HG03280 (cell line): Measurements from ENCODE around the gene CXCR5.

ENCODE experiments used
- ATAC-seq: cut with Tn5 transposase; IDR thresholded peaks from one replicate; pipeline ENCODE4 v1.9.1; 2021; ENCODE audit warnings: mild to moderate bottlenecking, moderate library complexity; ENCODE audit not compliant: unreplicated experiment

Gene CXCR5

DNA sequence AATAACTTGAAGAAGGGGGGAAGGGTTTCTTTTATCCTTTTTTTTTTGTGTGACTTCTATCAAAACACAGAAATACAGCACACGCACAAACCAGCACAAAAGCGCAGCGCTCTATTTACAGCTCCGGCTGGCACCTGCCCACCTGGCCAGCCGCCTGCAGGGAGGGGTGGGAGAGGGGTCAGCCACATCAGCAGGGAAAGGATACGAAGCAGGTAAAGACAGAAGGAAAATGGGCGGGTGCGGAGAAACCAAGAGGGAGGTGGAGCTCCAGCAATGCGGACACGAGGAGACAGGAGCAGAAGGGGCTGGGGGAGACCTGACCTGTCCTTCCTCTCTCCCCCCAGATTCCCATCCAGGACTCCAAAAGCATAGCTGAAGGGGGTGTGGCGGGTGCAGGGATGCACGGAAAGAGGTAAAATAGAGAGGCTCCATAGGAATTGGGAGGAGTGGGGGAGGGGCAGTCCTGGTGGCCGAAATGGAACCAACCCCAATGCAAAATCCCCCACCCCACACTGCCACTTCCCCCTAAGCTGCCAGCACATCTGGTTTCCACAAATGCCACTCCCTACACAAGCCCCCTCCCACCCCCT, 14.1 kb downstream of the CXCR5 start:
- ATAC-seq: no peak

DNA sequence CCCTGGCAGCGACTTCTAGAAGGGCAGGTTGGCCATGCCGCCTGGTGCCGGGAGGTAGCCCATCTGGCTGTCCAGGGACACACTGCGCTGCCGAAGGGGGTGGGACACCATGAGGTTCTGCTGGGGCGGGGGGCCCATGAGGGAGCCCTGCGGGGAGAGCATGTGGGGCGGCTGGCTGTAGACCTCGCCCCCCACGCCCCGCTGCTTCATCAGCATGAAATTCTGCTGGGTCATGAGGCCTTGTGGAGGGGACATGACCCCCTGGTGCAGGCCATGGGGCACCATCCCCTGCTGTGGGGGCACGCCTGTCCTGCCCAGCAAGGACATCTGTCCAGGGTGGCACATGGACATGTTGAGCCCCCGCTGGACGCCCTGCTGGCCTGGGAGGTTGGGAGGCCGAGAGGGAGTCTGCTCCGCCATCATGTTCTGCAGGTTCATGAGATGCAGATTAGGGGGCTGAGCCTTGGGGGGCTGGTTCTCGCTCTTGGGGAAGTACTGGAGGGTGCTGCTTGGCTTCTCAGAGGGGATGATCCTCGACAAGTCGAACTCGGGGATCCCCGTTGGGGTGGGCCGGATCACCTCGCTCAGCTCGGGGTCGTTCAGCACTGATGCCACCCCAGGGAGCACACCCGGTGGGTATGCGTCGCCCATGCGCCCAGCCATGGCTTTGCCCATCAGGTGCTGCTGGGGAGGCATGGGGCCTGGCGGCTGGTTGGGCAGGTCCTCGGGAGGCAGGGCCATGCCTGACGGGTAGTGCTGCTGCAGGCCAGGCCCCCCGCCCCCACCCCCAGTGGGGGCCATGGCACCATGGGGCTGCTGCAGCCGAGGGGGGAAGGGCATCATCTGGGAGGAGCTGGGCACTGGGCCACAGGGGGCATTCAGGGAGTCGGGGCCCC, 15.0 kb downstream of the CXCR5 start:
- ATAC-seq: no peak

DNA sequence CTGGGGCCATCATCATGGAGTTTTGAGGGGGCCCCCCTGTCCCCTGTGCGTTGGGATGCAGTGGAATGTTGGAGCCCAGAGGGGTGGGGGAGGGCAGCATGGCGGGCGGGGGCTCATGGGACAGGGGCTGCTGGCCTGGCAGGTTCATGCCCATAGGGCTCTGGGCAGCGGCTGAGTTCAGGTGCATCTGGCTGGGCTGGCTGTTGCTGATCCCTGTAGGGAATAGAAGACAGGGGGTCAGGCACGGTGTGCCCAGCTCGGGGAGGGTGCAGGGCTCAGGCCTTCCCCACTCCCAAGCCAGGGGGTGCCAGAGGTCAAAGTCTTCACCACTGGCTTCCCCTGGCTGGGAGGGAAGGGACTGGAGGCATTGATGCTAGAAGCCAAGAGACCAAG, 15.6 kb downstream of the CXCR5 start:
- ATAC-seq: no peak

DNA sequence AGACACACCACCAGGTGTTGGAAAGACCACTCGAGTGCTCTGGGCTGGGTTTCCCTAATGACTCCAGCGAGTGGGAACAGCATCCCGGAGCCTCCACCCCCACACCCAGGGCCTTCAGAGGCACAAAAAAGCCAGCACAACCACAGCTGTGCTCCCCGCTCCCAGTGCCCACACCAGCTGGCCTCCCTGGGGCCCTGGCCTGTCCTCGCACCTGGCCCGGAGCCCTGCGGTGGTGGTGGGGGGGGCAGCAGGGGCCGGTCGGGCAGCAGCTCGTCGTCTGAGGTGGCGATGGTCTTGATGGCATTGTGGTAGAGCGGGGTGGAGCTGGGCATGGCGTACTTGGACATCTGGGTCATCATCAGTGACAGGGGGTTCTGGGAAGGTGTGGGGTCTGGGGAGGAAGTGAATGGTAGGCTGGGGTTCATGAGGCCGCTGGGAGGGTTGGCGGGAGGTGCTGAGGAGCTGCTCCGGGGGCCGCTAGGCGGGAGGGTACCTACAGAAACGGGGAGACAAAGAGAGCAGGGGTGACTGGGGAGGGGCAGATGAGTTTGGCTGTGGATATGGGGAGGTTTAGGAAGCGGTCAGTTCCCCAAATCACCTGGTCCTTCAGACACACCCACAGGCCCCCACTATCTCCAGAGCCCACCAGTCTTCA, 16.1 kb downstream of the CXCR5 start:
- no peak for ATAC-seq

DNA sequence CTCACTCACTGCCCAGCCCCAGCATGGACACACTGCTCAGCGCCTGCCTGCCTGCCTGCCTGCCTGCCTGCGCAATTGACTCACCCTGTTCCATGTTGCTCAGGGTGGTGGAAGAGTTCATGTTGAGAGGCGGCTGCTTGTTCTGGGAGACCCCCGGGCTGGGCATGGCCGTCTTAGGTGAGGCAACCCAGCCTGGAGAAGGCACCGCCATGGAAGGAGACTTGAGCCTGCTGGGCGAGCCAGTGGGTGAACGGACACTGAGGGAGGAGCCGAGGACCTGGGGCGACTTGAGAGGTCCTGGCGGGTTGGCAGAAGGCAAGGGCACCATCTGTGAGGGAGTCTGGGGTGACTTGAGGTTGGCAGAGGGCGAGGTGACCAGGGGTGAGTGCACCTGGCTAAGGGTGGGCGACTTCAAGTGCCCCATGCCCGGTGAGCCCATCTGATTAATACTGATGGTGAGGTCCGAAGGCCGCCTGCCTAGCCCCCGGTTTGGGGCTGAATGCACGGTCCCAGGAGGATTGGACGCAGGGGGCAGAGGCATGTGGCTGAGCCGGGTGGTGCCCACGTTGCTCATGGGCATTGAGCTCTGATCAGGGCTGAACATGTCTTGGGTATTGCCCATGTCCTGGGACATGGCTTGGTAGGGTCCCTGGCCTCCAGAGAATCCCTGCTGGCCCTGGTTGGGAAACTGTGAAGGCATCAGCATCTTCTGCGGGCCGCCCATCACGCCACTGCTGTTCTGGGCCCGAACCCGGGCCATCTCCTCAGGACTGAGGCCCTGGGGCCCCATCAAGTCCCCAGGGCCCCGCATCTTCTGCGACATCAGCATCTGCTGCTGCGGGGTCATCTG, 17.1 kb downstream of the CXCR5 start:
- ATAC-seq: no peak

- no peak for ATAC-seq
Measured at GRCh38 chr11:118901494-118902335, 18.0 kb downstream of the CXCR5 start.

GRCh38 chr11:118902336-118903203, 18.9 kb downstream of the CXCR5 start:
- ATAC-seq: no peak

GRCh38 chr11:118903204-118904015, 19.7 kb downstream of the CXCR5 start:
- no peak for ATAC-seq

- no peak for ATAC-seq
Measured at GRCh38 chr11:118907051-118908042, 23.7 kb downstream of the CXCR5 start.

DNA sequence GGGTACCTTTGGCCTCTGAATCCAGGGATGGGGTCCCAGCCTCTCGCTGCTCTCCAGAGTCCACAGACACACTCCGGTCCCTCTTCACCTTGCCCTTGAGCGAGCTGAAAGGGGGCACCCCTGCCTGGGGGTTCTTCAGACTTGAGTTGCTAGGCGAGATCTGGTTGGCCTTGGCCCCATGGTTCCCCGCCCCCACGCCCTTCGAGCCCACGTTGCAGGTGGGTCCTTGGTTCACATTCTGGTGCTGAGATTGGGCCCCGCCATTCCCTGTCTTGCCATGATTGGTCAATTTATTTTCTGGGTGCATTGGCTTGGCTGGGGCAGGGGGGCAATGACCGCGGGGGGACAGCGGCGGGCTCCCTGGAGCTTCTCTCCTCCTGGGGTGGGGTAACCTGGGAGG, 24.6 kb downstream of the CXCR5 start:
- no peak for ATAC-seq

DNA sequence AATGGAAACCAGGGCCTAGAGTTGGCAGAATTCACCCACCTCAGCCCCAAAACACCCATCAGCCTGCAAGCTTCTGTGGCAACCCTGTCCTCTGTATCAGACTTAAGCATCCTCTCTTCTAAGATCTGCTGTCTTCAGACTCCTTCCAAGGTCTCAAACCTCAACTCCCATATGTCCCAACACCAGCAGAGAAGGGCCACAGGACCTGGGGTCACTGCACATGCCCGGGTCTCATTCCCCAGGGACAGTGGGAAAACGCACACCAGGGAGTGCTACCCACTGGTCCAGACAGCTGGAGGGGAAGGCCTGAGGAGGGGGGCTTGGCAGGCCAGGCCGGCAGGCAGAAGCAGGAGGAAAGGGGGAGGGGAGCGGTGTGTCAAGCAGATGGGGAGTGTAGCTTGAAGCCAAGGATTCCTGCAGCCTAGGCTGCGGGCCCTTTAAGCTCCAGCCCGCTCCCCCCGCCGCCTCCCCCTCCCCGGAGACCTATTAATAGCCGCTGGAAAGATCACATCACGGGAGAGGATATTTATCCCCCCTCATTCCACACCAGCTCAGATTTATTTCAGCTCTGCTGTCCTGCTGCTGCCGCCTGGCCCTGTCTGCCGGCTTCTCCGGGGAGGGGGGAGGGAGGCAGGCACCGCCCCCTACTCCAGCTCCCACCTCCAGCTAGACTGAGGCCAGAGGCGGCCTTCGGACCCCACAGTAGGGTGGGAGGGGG, 25.4 kb downstream of the CXCR5 start:
- no peak for ATAC-seq

GRCh38 chr11:118909619-118910308, 26.1 kb downstream of the CXCR5 start:
- ATAC-seq: no peak

- ATAC-seq: no peak
Measured at GRCh38 chr11:118910309-118911112, 26.8 kb downstream of the CXCR5 start.

GRCh38 chr11:118911113-118911879, 27.6 kb downstream of the CXCR5 start:
- ATAC-seq: no peak
